GM12801 (cell line): Measurements from ENCODE around the gene ITLN1.

Experiments used
- CTCF ChIP-seq: IDR thresholded peaks from one replicate; pipeline ENCODE4 v1.5.1; 2011; ENCODE audit warnings: control low read depth; ENCODE audit not compliant: insufficient read length; ENCODE audit errors: extremely low read depth

ITLN1 gene

GRCh38 chr1:160863061-160863773, 21.8 kb downstream of the ITLN1 start:
- no peak for TF ChIP-seq CTCF

GRCh38 chr1:160862203-160863060, 22.5 kb downstream of the ITLN1 start, which contains the start of gene CD244:
CD244 (minus strand) TSS chr1:160862887; CDS start chr1:160862677, 210 bp downstream.
- no peak for TF ChIP-seq CTCF

- TF ChIP-seq CTCF, result no peak
Measured at GRCh38 chr1:160860840-160861505, 24.0 kb downstream of the ITLN1 start.

GRCh38 chr1:160859166-160859565, 25.8 kb downstream of the ITLN1 start:
- no peak for TF ChIP-seq CTCF

- TF ChIP-seq CTCF, result no peak
Measured at GRCh38 chr1:160858507-160858906, 26.5 kb downstream of the ITLN1 start.

GRCh38 chr1:160858097-160858496, 26.9 kb downstream of the ITLN1 start:
- no peak for TF ChIP-seq CTCF

- no peak for TF ChIP-seq CTCF
Measured at GRCh38 chr1:160855181-160855981, 29.6 kb downstream of the ITLN1 start.
